ENCODE data around the gene SYTL3. TPM values are rescaled to one million over a fixed set of nuclear protein-coding genes. Genes with fewer than 3 reads are reported as not detected.
"Not testable (repeated sequence)": the region's sequence is repeated elsewhere in the genome, so short reads cannot be mapped to it uniquely, and the experiment has no call there.

SYTL3 gene
- total RNA-seq, 1 donor from 2014 or later, result 8.7 TPM

GRCh38 chr6:158648682-158649131, 1.1 kb upstream of the SYTL3 start:
- no peak overlapping the region for H3K4me3 ChIP-seq
- no peaks in the 10 kb centered on the region for H3K27me3 ChIP-seq
- no peaks in the 10 kb centered on the region for H3K36me3 ChIP-seq
- no peak for TF ChIP-seq CTCF (IDR thresholded peaks at IDR 0.05)
- H3K27ac ChIP-seq, result peak overlapping the region; percentile 76
- H3K4me1 ChIP-seq, result peaks cover 29% of the 10 kb centered on the region
- DNase-seq (peak; percentile 3), ATAC-seq (no peak)
- no peaks in the 10 kb centered on the region for H3K9me3 ChIP-seq
- intact Hi-C loops (cut with DNase I), result no loop called here

- peak; percentile 13 for DNase-seq
- intact Hi-C loops (cut with DNase I); H3K27me3 ChIP-seq; H3K9me3 ChIP-seq; H3K36me3 ChIP-seq; ATAC-seq; H3K4me3 ChIP-seq: not testable (repeated sequence)
- peaks cover 48% of the 10 kb centered on the region for H3K4me1 ChIP-seq
- H3K27ac ChIP-seq, result peak overlapping the region; percentile 37
Measured at GRCh38 chr6:158651981-158652737, 2.3 kb downstream of the SYTL3 start.

- intact Hi-C loops (cut with DNase I), result no loop called here
- ATAC-seq, result peak; percentile 40
- DNase-seq, result peak; percentile 69
Measured at GRCh38 chr6:158653577-158654354, 3.9 kb downstream of the SYTL3 start.

GRCh38 chr6:158654498-158654897, 4.6 kb downstream of the SYTL3 start:
- TF ChIP-seq CTCF (IDR thresholded peaks at IDR 0.05), result no peak
- intact Hi-C loops (cut with DNase I), result no loop called here
- no peak overlapping the region for H3K4me3 ChIP-seq
- H3K27me3 ChIP-seq, result no peaks in the 10 kb centered on the region
- H3K9me3 ChIP-seq, result no peaks in the 10 kb centered on the region
- ATAC-seq, result peak; percentile 83
- H3K4me1 ChIP-seq, result peaks cover 36% of the 10 kb centered on the region
- peak overlapping the region; percentile 61 for H3K27ac ChIP-seq
- H3K36me3 ChIP-seq, result no peaks in the 10 kb centered on the region
- DNase-seq, result peak; percentile 80

More at GRCh38 chr6:158653577-158654354, 3.9 kb downstream of the SYTL3 start:
- no peak for TF ChIP-seq CTCF (IDR thresholded peaks at IDR 0.05)
- peaks cover 44% of the 10 kb centered on the region for H3K4me1 ChIP-seq
- peak overlapping the region; percentile 61 for H3K27ac ChIP-seq
- H3K9me3 ChIP-seq, result no peaks in the 10 kb centered on the region
- no peak overlapping the region for H3K4me3 ChIP-seq
- H3K27me3 ChIP-seq, result no peaks in the 10 kb centered on the region
- no peaks in the 10 kb centered on the region for H3K36me3 ChIP-seq

GRCh38 chr6:158654960-158655489, 5.2 kb downstream of the SYTL3 start:
- peak; percentile 8 for TF ChIP-seq CTCF (IDR thresholded peaks at IDR 0.05)
- DNase-seq, result peak; percentile 29
- ATAC-seq, result peak; percentile 55
- Histone ChIP-seq H3K27ac (peak overlapping the region; percentile 61), H3K4me1 (peaks cover 37% of the 10 kb centered on the region), H3K4me3 (no peak overlapping the region), H3K27me3 (no peaks in the 10 kb centered on the region), H3K9me3 (no peaks in the 10 kb centered on the region), H3K36me3 (no peaks in the 10 kb centered on the region)
- intact Hi-C loops (cut with DNase I), result no loop called here
